ENCODE data around the gene SMIM7.

The SMIM7 gene

DNA sequence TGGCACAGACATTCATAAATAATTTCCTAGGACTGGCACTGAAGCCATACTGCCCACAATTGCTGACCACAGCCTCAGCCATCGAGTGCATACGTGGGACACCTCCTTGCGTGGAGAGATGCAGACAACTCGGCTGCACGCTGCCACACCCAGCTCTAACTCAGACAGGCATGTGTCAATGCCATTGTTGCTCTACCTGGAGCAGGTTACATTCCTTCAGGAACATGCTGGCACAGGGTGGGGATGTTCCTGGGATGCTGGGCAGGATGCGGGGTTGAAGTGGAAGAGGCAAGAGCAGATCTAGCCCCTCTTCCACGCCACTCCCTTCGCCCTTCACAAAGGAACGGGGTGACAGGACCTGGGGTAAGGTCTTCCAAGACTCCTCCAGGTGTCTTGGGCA lies 63.5 kb downstream of the SMIM7 start:
- no peak for DNase-seq (ENCODE audit: low read depth in 2 of 2)

All from stimulated activated CD4-positive, alpha-beta T cell treated with anti-CD3 and anti-CD28 coated beads, Interleukin-15, amount 100 ng/mL, for 48 hours (primary cell).